GM19452 (cell line): ENCODE data around the gene HMCN2.

Source experiments
- ATAC-seq: cut with Tn5 transposase; IDR thresholded peaks from one replicate; pipeline ENCODE4 v1.9.1; 2021; ENCODE audit not compliant: unreplicated experiment

The HMCN2 gene

GRCh38 chr9:130478736-130479575 is 213.4 kb downstream of the HMCN2 start:
- ATAC-seq: no peak

GRCh38 chr9:130479587-130479986 is 214.0 kb downstream of the HMCN2 start:
- ATAC-seq: no peak

GRCh38 chr9:130480673-130481072 is 215.1 kb downstream of the HMCN2 start:
- ATAC-seq: no peak

- ATAC-seq: no peak
Measured at GRCh38 chr9:130482463-130482862, 216.9 kb downstream of the HMCN2 start.

GRCh38 chr9:130483371-130483971 is 217.9 kb downstream of the HMCN2 start:
- no peak for ATAC-seq
